Loucy (cell line): Measurements from ENCODE around the gene TMEM82.

Experiments used
- H2AFZ ChIP-seq: fragments of 200-600 bp; sonication (generic); 2 replicates; pipeline ENCODE4 v1.6.0; 2016; ENCODE audit warnings: antibody characterized with exemption, mild to moderate bottlenecking, low read length, moderate library complexity
- H3F3A ChIP-seq: fragments of 200-600 bp; 2 replicates; pipeline ENCODE4 v1.6.0; 2016; ENCODE audit warnings: antibody characterized with exemption, low read depth, mild to moderate bottlenecking
- H3K27me3 ChIP-seq: fragments of 200-600 bp; sonication (generic); 2 replicates; pipeline ENCODE4 v1.6.1; 2014; ENCODE audit warnings: low read length, mild to moderate bottlenecking; ENCODE audit not compliant: insufficient read depth, poor library complexity, severe bottlenecking
- H3K36me3 ChIP-seq: fragments of 200-600 bp; sonication (generic); 2 replicates; pipeline ENCODE4 v1.6.1; 2016; ENCODE audit warnings: low read length; ENCODE audit not compliant: insufficient read depth
- H3K4me1 ChIP-seq: fragments of 200-600 bp; sonication (generic); 2 replicates; pipeline ENCODE4 v1.5.1; 2014; ENCODE audit warnings: low read length, mild to moderate bottlenecking; ENCODE audit not compliant: insufficient read depth, poor library complexity, severe bottlenecking
- H3K4me2 ChIP-seq: fragments of 200-600 bp; sonication (generic); 2 replicates; pipeline ENCODE4 v1.6.0; 2014; ENCODE audit warnings: antibody characterized with exemption, low read length, low read depth, mild to moderate bottlenecking; ENCODE audit not compliant: poor library complexity, severe bottlenecking
- H3K4me3 ChIP-seq: fragments of 200-600 bp; sonication (generic); 2 replicates; pipeline ENCODE4 v1.5.1; 2014; ENCODE audit warnings: low read length, mild to moderate bottlenecking, mixed read lengths; ENCODE audit not compliant: poor library complexity, severe bottlenecking
- H3K79me2 ChIP-seq: fragments of 200-600 bp; sonication (generic); 2 replicates; pipeline ENCODE4 v1.6.1; 2014; ENCODE audit warnings: low read length; ENCODE audit not compliant: insufficient read depth
- H3K9ac ChIP-seq: fragments of 200-600 bp; sonication (generic); 2 replicates; pipeline ENCODE4 v1.6.0; 2014; ENCODE audit warnings: mild to moderate bottlenecking, low read depth, low read length, moderate library complexity; ENCODE audit not compliant: poor library complexity, severe bottlenecking
- H3K9me2 ChIP-seq: fragments of 200-600 bp; sonication (generic); replicated peaks from 2 replicates; pipeline ENCODE4 v1.6.1; 2016; ENCODE audit warnings: low read depth, low read length, mixed read lengths
- H3K9me3 ChIP-seq: fragments of 200-600 bp; sonication (generic); 2 replicates; pipeline ENCODE4 v1.6.1; 2014; ENCODE audit warnings: mild to moderate bottlenecking, antibody characterized with exemption, low read length, low read depth; ENCODE audit not compliant: insufficient read depth
- H4K20me1 ChIP-seq: fragments of 200-600 bp; sonication (generic); 2 replicates; pipeline ENCODE4 v1.6.0; 2014; ENCODE audit warnings: antibody characterized with exemption, low read length, mild to moderate bottlenecking; ENCODE audit not compliant: insufficient read depth, poor library complexity, severe bottlenecking
- CTCF ChIP-seq: fragments of 200-600 bp; sonication (generic); conservative IDR thresholded peaks from 2 replicates; pipeline ENCODE4 v1.5.1; 2014; ENCODE audit warnings: mild to moderate bottlenecking, antibody characterized with exemption, low read length
- EZH2phosphoT487 ChIP-seq: fragments of 200-600 bp; IDR thresholded peaks from 2 replicates; pipeline ENCODE4 v1.6.1; 2018; ENCODE audit warnings: antibody characterized with exemption, mild to moderate bottlenecking, moderate library complexity, borderline replicate concordance

The TMEM82 gene

GRCh38 chr1:15708486-15709137 lies 33.7 kb upstream of the TMEM82 start:
- peaks cover 38% of the 10 kb centered on the region; the same call in 1 of the 2 replicates for H3K79me2 ChIP-seq
- TF ChIP-seq EZH2phosphoT487: no peak

GRCh38 chr1:15709226-15709625 lies 33.1 kb upstream of the TMEM82 start:
- TF ChIP-seq CTCF (no peak), EZH2phosphoT487 (no peak)
- H3K4me3 ChIP-seq: no peak overlapping the region
- no peaks in the 10 kb centered on the region for H3K27me3 ChIP-seq
- no peaks in the 10 kb centered on the region for H4K20me1 ChIP-seq
- H3K9ac ChIP-seq: no peak overlapping the region
- H3K9me3 ChIP-seq: no peaks in the 10 kb centered on the region
- no peaks in the 10 kb centered on the region for H3K4me1 ChIP-seq
- H2AFZ ChIP-seq: no peak overlapping the region
- H3K4me2 ChIP-seq: no peak overlapping the region
- peaks cover 7% of the 10 kb centered on the region; the same call in 1 of the 2 replicates for H3K36me3 ChIP-seq
- no peaks in the 10 kb centered on the region for H3K9me2 ChIP-seq
- peaks cover 38% of the 10 kb centered on the region; the same call in 1 of the 2 replicates for H3K79me2 ChIP-seq
- H3F3A ChIP-seq: no peaks in the 10 kb centered on the region

More at GRCh38 chr1:15708486-15709137, 33.7 kb upstream of the TMEM82 start:
- no peaks in the 10 kb centered on the region for H3K27me3 ChIP-seq
- H3K9ac ChIP-seq: no peak overlapping the region
- H3F3A ChIP-seq: no peaks in the 10 kb centered on the region
- H3K9me3 ChIP-seq: no peaks in the 10 kb centered on the region
- H3K4me3 ChIP-seq: no peak overlapping the region
- H3K4me1 ChIP-seq: no peaks in the 10 kb centered on the region
- peaks cover 7% of the 10 kb centered on the region; the same call in 1 of the 2 replicates for H3K36me3 ChIP-seq
- H4K20me1 ChIP-seq: no peaks in the 10 kb centered on the region
- no peak overlapping the region for H3K4me2 ChIP-seq
- H2AFZ ChIP-seq: no peak overlapping the region
- no peaks in the 10 kb centered on the region for H3K9me2 ChIP-seq

DNA sequence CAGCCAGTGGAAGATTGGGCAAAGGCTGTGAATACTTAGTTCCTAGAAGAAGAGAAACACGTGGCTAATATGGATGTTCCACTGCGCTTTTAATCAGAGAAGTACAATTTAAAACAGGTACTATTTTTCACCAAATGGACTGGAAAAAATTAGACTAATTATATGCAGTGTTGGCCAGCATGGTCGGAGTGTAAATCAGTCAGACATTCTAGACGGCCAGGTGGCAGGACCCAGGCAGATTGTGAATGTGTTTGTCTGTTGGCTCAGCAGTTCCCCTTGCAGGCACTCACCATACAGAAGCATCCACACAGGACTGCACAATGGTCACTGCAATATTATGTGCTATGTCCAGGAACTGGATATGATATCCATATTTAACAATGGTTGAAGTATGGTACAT lies 30.1 kb upstream of the TMEM82 start:
- Histone ChIP-seq H3F3A (no peaks in the 10 kb centered on the region), H3K27me3 (no peaks in the 10 kb centered on the region), H3K4me3 (no peak overlapping the region), H3K9me2 (no peaks in the 10 kb centered on the region), H3K79me2 (peaks cover 23% of the 10 kb centered on the region; the same call in 1 of the 2 replicates), H4K20me1 (no peaks in the 10 kb centered on the region), H3K36me3 (peaks cover 14% of the 10 kb centered on the region; the same call in 1 of the 2 replicates), H3K4me2 (no peak overlapping the region), H3K9me3 (no peaks in the 10 kb centered on the region), H3K9ac (no peak overlapping the region), H3K4me1 (no peaks in the 10 kb centered on the region), H2AFZ (no peak overlapping the region)
- no peak for TF ChIP-seq EZH2phosphoT487
- TF ChIP-seq CTCF: no peak
